ENCODE data around the gene WNK1.

The WNK1 gene

DNA sequence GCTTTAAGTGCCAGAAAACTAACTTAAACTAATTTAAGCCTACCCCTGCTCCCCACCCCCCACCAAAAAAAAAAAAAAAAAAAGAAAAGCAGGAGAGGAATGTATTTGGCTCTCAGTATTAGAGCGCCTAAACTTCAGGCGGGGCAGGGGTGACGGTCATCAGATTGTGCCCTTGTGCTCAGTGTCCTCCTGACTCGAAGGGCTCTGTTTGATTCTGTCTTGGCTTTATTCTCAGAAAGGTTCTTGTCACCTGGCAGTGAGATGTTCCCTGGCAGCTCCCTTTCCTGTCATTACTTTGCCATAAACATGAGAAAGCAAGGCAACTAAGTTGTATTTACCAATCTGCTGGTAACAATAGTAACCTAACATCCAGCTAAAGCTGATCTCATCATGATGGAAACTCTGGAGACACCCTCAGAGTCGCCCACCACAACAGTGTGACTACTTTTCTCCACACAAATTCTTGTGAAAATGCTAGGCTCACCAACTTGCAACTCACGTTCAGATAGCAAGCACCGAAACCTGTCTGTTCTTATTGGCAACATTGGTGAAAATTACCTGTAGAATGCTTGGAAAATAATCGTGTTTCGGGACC is 39.0 kb upstream of the WNK1 start:
- TF ChIP-seq, protein P1, sequence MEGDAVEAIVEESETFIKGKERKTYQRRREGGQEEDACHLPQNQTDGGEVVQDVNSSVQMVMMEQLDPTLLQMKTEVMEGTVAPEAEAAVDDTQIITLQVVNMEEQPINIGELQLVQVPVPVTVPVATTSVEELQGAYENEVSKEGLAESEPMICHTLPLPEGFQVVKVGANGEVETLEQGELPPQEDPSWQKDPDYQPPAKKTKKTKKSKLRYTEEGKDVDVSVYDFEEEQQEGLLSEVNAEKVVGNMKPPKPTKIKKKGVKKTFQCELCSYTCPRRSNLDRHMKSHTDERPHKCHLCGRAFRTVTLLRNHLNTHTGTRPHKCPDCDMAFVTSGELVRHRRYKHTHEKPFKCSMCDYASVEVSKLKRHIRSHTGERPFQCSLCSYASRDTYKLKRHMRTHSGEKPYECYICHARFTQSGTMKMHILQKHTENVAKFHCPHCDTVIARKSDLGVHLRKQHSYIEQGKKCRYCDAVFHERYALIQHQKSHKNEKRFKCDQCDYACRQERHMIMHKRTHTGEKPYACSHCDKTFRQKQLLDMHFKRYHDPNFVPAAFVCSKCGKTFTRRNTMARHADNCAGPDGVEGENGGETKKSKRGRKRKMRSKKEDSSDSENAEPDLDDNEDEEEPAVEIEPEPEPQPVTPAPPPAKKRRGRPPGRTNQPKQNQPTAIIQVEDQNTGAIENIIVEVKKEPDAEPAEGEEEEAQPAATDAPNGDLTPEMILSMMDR (IDR thresholded peaks at IDR 0.05; ENCODE audit: insufficient read depth, low read length, poor library complexity, severe bottlenecking) = no peak
- Histone ChIP-seq H3K27me3 (replicated peaks; ENCODE audit: control insufficient read depth, insufficient read depth, low read length) (no peaks in the 10 kb centered on the region), H3K36me3 (ENCODE audit: control insufficient read depth, insufficient read depth, low read length) (no peaks in the 10 kb centered on the region), H3K4me3 (replicated peaks; ENCODE audit: low read depth, low read length) (no peak overlapping the region)
- DNase-seq (ENCODE audit: extremely low read depth, insufficient read length) = no peak

DNA sequence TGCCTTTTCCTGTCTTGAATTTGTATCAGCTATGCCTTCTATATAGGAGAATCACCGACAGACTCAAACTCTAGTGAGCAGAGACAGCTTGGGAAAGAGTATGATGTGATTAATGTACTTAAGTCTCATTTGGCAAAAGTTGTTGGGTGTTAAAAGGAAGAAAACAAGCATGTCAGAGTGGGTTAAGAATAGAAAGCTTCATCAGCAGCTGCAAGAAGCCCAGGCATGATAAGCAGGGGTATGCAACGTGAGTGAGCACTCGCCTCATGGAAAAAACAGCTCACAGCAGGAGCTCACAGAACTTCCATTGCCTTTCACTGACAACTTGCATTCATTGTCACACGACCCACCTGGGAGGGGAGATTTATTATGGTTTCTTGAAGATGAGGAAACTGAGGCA is 35.9 kb upstream of the WNK1 start:
- H3K27me3 ChIP-seq (replicated peaks; ENCODE audit: control insufficient read depth, insufficient read depth, low read length) = no peaks in the 10 kb centered on the region
- no peak for DNase-seq (ENCODE audit: extremely low read depth, insufficient read length)
- TF ChIP-seq, protein P1 (IDR thresholded peaks at IDR 0.05; ENCODE audit: insufficient read depth, low read length, poor library complexity, severe bottlenecking) = no peak

DNA sequence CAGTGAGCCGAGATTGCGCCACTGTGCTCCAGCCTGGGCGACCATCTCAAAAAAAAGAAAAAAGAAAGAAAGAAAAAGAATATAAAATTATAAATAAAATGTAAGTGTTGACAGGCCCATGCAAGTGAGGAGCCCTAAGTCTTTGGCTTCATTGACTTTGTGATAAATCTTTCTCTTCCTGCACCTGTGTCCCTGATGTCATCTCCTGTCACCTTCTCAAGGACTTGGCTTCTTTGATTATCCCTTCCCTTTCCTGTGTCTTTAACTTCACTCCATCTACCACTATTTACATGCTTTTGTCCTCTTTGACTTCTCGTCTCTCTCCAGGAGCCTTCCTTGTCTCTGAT is 33.6 kb upstream of the WNK1 start:
- TF ChIP-seq, protein P1 (IDR thresholded peaks at IDR 0.05; ENCODE audit: insufficient read depth, low read length, poor library complexity, severe bottlenecking) = no peak

More for the DNA sequence above, 35.9 kb upstream of the WNK1 start:
- Histone ChIP-seq H3K36me3 (ENCODE audit: control insufficient read depth, insufficient read depth, low read length) (no peaks in the 10 kb centered on the region), H3K4me3 (replicated peaks; ENCODE audit: low read depth, low read length) (no peak overlapping the region)

DNA sequence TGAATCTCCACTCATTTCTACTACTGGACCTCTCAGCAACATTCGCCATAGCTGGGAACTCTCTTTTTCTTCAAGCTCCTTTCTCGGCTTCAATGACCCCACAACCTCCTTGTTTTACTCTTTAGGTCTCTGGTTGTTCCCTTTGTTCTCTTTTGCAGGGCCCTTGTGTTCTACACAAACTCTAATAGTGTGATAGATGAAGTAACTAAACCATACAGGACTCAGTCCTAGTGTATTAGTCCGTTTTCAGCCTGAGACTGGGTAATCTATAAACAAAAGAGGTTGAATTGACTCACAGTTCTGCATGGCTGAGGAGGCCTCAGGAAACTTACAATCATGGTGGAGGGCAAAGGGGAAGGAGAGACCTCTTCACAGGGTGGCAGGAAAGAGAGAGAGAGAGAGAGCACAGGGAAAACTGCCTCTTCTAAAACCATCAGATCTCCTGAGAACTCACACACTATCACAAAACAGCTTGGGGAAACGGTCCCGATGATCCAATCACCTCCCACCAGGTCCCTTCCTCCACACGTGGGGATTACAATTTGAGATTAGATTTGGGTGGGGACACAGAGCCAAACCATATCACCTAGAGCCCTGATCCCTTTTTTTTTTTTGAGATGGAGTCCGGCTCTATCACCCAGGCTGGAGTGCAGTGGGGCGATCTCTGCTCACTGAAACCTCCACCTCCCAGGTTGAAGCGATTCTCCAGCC is 32.0 kb upstream of the WNK1 start:
- TF ChIP-seq, protein P1 (IDR thresholded peaks at IDR 0.05; ENCODE audit: insufficient read depth, low read length, poor library complexity, severe bottlenecking) = no peak
- Histone ChIP-seq H3K36me3 (ENCODE audit: control insufficient read depth, insufficient read depth, low read length) (no peaks in the 10 kb centered on the region), H3K27me3 (replicated peaks; ENCODE audit: control insufficient read depth, insufficient read depth, low read length) (no peaks in the 10 kb centered on the region), H3K4me3 (replicated peaks; ENCODE audit: low read depth, low read length) (no peak overlapping the region)
- peak; percentile 41 for DNase-seq (ENCODE audit: extremely low read depth, insufficient read length)

More for the DNA sequence above, 33.6 kb upstream of the WNK1 start:
- no peak overlapping the region for H3K4me3 ChIP-seq (replicated peaks; ENCODE audit: low read depth, low read length)
- no peaks in the 10 kb centered on the region for H3K36me3 ChIP-seq (ENCODE audit: control insufficient read depth, insufficient read depth, low read length)
- no peaks in the 10 kb centered on the region for H3K27me3 ChIP-seq (replicated peaks; ENCODE audit: control insufficient read depth, insufficient read depth, low read length)
- DNase-seq (ENCODE audit: extremely low read depth, insufficient read length) = no peak

DNA sequence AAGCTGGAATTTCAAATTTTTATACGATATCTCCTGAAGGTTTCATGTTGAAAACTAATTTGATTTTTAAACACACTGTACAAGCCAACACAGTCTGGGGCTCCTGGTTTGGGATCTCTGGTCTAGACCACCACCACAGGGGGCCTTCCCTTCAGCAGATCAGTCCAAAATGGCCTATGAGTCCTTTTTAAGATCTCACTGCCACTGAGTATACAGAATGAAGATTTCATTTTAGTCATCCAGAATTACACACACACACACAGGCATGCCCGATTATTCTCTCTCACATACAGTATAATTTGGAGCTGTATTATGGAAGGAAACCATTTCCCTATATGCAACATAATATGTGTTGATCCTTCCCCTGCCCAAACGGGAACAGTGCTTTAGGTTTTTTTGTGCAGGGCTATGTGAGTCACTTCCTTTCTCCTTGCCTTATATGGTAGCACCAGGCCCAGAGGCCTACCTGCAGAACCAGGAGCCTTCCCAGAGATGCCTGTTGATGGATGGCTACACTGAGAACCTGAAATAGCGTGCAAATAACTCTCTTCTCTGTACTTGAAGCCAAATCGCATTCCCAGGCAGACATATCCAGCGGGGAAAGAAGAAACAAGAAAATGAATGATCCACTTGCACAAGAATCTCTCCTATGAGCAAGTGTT is 28.1 kb upstream of the WNK1 start:
- no peak for DNase-seq (ENCODE audit: extremely low read depth, insufficient read length)
- TF ChIP-seq, protein P1 (IDR thresholded peaks at IDR 0.05; ENCODE audit: insufficient read depth, low read length, poor library complexity, severe bottlenecking) = no peak

More for the DNA sequence above, 28.1 kb upstream of the WNK1 start:
- Histone ChIP-seq H3K27me3 (replicated peaks; ENCODE audit: control insufficient read depth, insufficient read depth, low read length) (no peaks in the 10 kb centered on the region), H3K4me3 (replicated peaks; ENCODE audit: low read depth, low read length) (no peak overlapping the region), H3K36me3 (ENCODE audit: control insufficient read depth, insufficient read depth, low read length) (no peaks in the 10 kb centered on the region)
